Activated CD4-positive, alpha-beta T cell treated with anti-CD3 and anti-CD28 coated beads for 1 hour (primary cell): ENCODE data around the gene TSPAN15.
"Not testable (repeated sequence)": the region's sequence is repeated elsewhere in the genome, so short reads cannot be mapped to it uniquely, and the experiment has no call there.

Experiments
- DNase-seq: peaks from one replicate; pipeline ENCODE4 v3.0.0-alpha.2; 2020

Gene TSPAN15

GRCh38 chr10:69467928-69468750 is 16.9 kb downstream of the TSPAN15 start:
- no peak for DNase-seq

- no peak for DNase-seq
Observed at GRCh38 chr10:69468751-69469089, 17.5 kb downstream of the TSPAN15 start.

- no peak for DNase-seq
Observed at GRCh38 chr10:69469976-69470375, 18.7 kb downstream of the TSPAN15 start.

- no peak for DNase-seq
Observed at GRCh38 chr10:69470463-69471384, 19.5 kb downstream of the TSPAN15 start.

GRCh38 chr10:69472142-69472541 is 20.9 kb downstream of the TSPAN15 start:
- DNase-seq, result no peak

GRCh38 chr10:69472544-69472943 is 21.3 kb downstream of the TSPAN15 start:
- DNase-seq, result no peak

DNA sequence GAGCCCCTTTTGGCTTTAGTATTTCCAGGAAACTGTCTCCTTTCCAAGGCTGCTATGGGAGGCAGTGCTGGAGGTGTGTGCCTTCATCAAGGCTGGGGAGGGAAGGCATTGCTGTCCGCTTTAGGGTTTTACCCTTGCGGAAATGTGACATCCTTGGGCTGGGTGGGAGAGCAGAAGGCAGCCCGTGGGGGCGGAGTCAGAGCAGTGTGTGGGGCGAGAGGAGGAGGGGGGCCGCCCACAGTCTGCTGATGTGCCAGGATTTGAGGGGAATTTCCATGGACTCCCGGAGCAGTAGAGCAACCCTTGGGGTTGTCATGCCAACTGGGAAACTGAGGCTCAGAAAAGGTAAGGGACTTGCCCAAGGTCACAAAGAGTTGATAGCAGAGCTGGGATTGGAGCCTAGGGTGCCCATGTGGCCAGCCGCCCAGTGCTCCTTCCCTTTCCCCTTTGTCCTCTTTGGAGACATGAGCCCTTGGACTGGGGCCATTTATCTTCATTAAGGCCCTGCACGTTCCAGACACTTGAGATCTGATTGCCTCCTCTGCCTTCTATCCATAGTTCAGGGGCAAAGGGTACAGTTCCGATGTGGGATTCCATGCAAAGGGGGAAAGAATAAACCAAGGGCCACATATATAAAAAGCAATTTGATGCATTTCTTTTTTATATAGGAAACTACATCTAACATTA is 22.2 kb downstream of the TSPAN15 start:
- no peak for DNase-seq

DNA sequence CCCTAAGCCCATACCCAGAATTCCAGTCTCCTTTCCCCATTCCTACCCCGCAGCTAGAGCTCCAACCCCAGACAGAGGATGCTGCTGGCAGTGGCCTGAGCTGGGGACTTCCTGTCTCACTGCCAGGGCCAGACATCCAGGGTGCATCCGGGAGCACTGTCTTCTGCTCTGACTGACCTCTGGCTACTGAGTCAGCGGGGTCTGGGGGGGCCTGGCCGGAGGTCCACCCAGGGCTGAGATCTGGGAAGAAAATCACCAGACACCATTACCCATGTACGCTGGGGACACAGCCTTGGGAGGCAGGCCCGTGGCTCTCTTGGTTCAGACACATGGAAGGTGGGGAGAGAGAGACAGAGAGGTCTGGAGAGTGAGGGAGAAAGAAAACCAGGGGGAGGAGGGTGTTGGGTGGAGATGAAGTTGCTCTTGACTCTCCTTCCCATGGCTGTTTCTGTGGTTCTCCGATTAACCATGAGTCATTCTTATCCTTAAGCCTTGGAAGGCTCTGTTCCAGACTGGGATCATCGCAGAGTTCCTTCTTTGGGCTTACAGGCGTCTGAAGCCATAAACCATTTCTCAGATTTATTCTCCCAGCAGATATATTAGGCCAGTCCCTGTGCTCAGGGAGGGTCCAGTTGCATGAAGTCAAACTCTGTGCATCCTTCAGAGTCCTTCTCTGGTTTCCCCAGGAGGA is 23.6 kb downstream of the TSPAN15 start:
- DNase-seq, result no peak

DNA sequence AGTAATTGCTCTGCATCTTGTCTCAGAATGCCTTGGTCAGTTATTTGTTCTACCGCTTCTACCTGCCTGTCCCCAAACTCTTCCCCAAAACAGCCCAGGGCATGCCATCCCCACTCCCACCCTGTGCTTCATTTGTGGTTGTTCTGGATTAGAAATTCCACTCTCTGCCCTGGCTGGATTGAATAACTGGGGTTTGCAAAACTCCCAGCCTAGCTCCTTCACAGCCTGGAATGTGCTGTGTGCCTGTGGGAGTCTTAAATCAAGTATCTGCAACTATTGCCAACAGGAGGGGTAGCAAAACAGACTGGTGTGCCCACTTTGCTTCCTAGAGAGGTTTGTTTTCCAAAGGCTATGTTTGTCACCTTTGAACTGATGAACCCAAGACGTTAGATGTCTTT is 24.2 kb downstream of the TSPAN15 start:
- no peak for DNase-seq

- no peak for DNase-seq
Observed at GRCh38 chr10:69477968-69478597, 26.8 kb downstream of the TSPAN15 start.

DNA sequence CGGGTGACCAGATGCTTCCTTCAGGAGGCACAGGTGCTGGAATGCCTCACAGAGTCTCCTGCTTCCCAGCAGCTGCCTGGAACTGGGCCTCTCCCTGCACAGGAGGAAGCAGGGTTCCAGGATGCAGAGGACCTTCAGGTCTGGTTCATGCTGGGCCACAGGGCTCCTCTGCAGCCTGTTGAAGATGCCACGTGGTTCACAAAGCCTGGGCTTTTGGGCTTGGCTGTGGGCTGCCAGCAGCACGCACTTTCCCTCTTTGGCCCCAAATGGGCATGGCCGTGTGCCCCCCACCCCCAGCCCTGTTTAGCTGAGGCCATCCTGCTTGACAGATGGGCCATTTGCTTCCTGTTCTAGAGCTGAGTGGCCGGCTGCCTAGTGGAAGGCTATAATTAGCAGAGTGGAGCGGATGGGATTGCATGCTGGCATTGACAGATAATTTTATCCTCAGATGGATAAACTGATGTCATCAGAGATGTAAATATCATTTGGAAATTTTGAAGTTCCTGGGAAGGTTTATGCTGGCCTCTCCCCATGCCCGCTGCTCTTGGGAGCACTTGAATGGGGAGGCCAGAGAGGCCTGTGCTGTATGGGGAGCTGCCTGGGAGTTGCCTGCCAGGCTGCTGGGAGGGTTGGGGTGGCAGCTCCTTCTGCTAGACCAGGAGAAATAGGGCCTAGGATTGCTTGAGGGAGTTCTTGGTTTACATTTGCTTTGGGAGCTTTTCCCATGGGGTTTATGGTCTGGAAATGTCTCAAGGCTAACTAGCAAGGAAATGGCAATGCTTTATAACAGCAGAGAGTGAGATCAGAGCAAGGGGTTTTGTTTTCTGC is 28.2 kb downstream of the TSPAN15 start:
- DNase-seq, result no peak

DNA sequence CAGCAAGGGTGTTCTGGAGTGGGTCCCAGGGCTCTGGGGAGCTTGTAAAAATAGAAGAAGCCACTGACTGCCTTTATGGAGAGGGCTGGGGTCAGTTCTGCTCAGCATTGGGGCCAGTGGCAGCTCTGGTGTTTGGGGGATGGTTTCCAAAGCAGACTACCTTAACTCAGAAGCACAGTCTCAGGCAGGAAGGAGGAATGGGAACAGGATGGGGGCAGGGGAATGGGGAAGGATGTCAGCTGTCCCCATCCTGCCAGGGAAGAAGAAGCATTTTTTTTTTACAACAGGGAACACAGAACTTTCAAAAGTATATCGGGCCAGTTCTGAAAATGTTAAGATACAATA is 28.8 kb downstream of the TSPAN15 start:
- no peak for DNase-seq

GRCh38 chr10:69481305-69481704 is 30.0 kb downstream of the TSPAN15 start:
- DNase-seq, result no peak

DNA sequence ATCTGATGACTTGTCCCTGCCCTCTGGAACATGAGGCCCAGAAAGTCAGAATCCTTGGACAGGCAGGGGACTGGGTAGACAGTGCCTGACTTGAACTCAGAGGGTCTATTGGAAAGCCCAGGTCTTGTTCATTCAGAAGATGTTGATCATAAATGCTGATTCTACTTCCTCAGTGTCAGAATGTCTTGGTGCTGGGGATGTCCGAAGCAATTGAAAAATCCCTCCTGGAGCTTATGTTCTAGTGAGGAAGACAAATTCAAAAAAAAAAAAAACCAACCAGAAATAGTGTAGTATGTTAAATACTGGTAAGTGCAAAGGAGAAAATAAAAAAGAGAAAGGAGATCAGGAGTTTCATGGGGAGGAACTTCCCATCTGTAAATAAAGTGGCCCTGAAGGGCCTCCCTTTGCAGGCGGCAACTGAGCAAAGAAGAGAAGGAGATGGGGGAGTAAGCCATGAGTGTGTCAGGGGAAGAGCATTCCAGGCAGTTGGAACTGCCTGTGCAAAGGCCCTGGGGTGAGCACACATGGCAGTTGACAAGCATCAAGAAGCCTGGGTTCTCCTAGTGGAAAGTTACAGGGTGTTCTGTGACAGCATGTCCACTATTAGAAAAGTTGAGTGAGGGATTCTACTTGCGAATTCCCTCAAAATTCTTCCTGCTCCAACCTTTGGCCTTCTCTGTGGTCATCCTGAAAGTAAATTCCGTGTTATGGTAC is 30.7 kb downstream of the TSPAN15 start:
- DNase-seq, result no peak

DNA sequence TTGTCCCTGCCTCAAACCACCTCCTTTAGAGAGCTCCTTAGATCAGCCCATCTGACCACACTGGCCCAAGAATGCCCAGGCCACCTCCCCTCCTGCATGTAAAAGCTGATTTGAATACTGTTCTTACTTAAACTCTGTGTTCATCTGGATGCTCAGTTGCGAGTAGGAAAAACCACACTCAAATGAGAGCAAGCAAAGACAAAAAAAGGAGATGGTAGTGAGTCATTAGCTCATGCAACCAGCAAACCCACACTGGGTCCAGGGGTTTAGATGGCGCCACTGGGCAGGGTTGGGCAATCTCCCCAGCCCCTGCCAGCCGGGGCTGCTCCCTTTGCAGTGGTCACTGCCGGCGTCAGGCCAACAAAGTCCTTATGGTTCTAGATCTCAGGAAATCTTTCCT is 32.7 kb downstream of the TSPAN15 start:
- no peak for DNase-seq

- no peak for DNase-seq
Observed at GRCh38 chr10:69484736-69485135, 33.5 kb downstream of the TSPAN15 start.

GRCh38 chr10:69486922-69487730 is 35.9 kb downstream of the TSPAN15 start:
- DNase-seq, result no peak

DNA sequence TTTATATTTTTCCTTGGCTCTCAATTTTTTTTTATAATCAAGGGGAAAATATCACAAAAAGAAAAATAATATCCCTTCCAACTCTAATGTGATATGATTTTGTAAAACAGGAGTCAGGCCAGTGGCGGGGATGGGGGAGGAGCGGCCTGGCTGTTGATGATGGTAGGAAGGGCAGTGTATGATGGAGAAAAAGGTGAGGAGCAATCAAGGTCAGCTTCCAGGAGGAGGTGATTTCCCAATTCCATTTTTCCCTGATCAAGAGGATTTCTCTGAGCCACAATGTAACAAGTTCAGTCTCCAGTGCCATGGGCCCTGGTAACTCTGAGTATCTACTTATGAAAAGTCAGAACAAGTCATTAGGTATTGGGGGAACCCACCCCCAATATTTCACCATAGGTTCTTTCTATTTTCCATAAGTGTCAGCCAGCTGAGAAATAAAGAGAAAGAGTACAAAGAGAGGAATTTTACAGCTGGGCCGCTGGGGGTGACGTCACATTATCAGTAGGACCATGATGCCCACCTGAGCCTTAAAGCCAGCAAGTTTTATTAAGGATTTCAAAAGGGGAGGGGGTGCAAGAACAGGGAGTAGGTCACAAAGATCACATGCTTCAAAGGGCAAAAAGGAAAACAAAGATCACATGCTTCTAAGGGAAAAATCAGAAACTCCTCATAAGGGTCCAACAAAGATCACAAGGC is 37.0 kb downstream of the TSPAN15 start:
- not testable (repeated sequence) for DNase-seq

GRCh38 chr10:69488856-69489255 is 37.6 kb downstream of the TSPAN15 start:
- not testable (repeated sequence) for DNase-seq
